HG02610 (cell line): ENCODE results near the gene ARL8A.
"Not testable (repeated sequence)": the region's sequence is repeated elsewhere in the genome, so short reads cannot be mapped to it uniquely, and the experiment has no call there.

Experiments
- ATAC-seq: cut with Tn5 transposase; IDR thresholded peaks from one replicate; pipeline ENCODE4 v1.9.1; 2021; ENCODE audit warnings: mild to moderate bottlenecking, moderate library complexity; ENCODE audit not compliant: unreplicated experiment

The ARL8A gene

DNA sequence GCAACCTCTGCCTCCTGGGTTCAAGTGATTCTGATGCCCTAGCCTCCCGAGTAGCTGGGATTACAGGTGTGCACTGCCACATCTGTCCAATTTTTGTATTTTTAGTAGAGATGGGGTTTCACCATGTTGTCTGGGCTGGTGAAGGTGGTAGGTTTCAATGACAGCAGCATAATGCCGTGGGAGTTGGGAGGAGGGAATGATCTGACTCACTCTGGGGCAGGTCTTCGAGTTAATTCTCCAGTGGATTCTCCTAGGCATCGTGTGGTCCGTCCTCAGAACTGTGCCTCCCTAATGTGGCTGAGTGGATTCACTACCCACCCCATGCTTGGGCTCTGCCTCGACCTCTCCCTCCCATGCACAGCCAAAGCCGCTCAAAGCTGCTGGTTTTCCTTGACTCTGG is 23.5 kb downstream of the ARL8A start:
- ATAC-seq = no peak

DNA sequence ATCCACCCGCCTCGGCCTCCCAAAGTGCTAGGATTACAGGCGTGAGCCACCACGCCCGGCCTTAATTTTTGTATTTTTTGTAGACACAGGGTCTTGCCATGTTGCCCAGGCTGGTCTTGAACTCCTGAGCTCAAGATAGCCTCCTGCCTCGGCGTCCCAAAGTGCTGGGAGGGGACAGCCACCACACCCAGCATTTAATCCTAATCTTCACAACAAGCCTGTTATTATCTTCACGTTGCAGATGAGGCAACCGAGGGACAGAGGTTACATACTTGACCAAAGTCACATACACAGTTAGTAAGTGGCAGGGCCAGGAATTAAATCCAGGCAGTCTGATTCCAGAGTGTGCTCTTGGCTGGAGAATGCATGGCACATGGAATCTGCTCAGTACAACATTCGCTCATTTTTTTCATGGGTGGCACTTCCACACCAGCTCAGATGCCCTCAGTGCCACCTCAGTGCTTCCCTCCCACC is 26.6 kb downstream of the ARL8A start:
- ATAC-seq = no peak

DNA sequence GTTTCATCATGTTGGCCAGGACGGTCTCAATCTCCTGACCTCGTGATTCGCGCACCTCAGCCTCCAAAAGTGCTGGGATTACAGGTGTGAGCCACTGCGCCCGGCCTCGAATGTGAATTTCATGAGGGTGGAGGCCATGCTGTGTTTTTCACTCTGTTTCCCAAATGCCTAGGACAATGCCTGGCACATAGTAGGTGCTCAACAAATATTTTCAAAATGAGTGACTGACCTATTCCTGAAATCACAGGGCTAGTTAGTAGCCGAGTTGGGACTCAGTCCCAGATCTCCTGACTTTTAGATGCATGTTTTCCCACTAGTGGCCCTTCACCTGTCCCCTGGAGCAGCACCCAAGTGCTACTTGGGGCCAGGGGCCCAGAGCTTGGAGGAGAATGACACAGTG is 28.2 kb downstream of the ARL8A start:
- no peak for ATAC-seq

DNA sequence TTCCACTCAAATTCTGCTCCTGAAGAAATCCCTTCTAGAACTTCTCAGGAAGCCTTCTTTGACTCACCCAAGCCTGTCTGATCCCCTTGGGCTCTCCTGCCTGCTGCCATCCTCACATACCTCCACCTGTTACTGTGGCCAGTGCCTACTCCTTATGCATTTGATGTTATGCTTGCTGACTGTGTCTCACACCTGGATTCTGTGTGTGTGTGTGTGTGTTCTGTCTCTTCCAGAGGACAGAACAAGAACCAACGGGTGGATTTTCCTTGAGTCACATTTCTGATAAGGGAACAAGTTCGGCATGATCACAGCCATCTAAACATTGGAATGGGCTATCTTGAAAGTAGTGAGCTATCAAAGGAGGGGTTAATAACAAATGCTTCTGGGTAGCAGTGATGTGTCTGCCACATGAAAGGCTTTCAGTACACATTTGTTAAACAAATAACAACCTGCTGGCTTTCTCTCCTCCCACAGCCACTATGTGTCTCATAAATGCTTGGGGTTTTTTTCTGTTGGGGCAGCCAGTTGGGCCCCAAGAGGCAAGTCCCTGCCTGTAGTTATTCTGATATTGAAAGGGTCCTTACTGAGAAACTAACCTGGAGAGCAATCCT is 30.7 kb downstream of the ARL8A start:
- ATAC-seq = peak; percentile 77

DNA sequence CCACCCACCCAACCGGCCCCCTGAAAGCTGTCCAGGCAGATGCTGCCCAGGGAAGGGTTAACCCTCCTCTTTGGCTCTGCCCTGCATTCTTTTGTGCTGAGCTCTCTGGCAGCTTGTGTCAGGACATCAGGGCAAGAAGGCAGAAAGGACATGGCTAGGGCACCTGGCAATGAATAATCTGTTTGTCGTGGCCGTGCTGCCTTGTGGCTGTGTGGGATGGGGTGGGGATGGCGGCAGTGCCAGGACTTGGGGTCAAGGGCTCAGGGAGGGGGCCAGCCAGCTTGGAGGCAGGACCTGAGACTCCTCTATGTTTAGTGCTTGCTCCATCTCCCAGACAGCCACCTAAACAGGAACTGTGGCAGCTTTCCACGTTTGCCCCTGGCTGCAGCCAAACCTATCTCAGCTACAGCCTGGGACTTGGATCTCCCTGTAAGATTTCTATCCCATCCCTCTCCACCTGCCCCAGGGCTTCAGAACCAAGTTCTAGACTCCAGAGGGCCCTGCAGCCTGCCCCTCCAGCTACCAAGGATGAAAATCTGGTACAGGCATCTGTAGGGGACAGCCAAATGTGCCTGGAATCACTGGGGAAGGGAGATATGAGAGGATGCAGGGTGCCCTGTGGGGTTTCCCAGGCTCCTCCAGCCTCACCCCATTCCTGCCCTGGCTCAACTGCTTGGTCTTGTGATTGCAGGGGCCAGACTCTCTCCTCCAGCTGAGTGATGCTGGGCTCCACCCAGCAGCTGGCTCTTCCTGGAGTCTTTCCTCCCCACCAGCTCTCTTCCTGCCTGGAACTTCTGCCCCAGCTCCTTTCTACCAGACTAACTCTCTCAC is 31.5 kb downstream of the ARL8A start:
- ATAC-seq = no peak

DNA sequence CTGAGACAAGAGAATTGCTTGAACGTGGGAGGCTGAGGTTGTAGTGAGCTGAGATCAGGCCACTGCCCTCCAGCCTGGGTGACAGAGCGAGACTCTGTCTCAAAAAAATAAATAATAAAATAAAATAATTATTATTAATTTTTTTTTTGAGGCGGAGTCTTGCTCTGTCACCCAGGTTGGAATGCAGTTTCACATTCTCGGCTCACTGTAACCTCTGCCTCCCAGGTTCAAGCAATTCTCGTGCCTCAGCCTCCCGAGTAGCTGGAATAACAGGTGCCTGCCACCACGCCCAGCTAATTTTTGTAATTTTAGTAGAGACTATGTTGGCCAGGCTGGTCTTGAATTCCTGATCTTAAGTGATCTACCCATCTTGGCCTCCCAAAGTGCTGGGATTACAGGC is 32.9 kb downstream of the ARL8A start:
- not testable (repeated sequence) for ATAC-seq

DNA sequence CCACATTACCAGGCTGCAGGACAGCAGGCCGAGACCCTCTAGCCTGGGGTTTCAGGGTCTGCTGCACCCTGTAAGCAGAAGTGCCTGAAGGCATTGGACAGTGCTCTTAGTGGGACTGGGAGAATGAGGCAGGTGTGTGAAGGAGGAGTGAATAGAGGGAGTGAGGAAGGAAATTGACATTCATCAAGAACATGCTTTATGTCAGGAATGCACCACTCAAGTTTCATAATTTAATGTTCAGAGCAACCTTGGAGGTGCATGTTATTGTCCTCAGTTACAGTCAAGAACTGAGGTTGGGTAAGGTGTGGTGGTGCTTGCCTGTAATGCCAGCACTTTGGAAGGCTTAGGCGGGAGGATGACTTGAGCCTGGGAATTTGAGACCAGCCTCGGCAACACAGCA is 33.6 kb downstream of the ARL8A start:
- ATAC-seq = no peak

DNA sequence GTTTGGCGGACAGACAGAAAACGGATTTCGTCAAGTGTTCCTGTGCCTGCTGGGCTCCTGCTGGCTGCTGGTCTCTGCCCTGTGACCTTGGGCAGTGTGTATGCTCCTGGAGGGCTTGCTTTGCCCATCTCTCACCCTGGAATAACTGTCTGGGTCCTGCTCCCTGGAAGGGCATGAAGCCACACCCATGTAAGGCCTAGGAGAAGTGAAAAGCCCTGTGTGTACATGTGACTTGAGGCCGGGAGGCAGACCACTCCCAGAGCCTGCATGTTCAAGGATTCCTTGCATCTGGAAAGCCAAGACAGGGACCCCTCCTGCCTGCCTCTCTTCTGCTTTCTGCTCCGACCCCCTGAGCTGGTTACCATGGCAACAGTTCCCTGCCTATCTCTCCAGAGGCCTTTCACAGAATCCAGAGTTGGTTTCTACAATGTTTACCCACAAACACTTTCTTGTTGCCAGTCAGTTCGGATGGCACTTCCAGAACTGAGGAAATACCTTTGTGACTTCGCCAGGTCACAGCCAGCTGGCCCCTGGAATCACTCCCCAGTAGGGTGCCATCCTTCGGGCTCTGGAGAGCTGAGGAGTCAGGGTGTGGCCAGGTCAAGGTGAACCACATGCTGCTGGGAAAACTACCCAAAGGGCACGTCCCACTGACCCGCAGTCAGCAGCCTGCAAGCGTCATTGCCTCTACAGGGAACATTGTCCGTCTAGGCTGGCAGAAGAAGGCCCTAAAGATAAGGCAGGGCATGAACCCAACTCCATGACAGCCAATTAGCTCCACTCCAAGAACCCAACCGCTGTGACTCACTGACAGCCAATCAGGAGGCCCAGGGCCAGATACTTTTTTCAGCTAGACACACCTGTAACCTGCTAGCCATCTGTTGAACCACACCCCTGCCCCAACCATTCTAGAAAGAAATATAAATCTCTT is 36.5 kb downstream of the ARL8A start:
- ATAC-seq = no peak

DNA sequence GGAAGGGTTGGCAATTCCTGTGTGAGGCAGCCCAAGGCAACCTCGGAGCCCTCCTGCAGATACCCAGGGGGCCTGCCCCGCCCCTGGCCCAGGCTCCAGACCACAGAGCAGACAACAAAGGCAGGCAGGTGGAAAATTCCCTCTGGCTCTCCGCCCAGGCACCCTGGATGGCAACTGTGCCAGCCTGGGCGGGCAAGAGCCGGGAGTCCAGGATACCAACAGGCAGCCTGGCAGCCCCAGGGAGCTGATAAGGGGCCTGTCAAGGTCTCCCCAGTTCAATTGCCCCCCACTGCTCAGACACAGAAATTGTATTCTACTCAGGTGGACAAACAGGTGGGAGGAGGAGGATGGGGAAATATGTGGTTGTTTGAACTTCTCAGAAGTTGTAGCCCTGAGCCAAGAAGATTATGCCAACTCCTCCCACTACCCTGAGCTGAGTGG is 37.2 kb downstream of the ARL8A start:
- ATAC-seq = no peak

DNA sequence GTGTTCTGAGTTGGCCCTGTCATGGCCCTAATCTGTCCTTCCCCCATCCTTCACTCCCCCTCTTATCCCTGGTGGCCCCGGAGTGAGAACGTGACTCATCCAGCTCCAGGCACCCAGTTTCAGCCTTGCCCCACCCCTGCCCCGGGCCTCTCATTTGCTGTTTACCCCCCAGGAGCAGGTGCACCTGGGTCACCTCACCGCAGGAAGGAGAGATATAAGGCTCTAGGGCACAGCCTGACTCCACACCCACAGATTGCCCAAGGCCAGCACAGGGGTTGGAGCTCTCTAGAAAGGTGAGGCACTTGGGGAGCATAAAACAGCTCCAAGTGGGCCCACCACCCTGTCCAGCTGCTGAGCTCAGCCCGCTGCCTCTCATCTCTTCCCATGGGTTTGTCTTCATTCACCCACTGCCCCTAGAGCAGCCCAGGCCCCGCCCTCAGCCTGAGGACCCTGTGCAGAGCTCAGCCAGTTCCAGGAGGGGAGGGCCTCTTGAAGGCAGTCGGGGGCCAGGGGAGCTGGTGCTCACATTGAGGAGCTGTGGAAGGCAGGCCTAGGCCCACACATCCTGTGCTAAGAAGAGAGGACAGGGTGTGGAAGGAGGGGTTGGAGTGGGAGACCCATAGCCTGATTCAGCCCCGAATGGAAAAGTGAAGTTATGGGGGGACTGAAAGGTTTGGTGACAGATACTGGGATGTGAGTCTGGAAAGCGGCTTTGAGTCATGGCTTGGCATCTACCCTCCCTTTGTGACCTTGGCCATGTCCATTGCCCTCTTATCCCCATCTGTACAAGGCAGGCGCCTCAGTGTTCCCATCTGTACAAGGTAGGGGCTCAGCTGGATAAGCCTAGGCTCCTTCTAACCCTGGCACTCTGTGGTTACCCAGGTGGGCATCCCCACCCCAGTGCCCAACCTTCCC is 37.9 kb downstream of the ARL8A start:
- no peak for ATAC-seq

DNA sequence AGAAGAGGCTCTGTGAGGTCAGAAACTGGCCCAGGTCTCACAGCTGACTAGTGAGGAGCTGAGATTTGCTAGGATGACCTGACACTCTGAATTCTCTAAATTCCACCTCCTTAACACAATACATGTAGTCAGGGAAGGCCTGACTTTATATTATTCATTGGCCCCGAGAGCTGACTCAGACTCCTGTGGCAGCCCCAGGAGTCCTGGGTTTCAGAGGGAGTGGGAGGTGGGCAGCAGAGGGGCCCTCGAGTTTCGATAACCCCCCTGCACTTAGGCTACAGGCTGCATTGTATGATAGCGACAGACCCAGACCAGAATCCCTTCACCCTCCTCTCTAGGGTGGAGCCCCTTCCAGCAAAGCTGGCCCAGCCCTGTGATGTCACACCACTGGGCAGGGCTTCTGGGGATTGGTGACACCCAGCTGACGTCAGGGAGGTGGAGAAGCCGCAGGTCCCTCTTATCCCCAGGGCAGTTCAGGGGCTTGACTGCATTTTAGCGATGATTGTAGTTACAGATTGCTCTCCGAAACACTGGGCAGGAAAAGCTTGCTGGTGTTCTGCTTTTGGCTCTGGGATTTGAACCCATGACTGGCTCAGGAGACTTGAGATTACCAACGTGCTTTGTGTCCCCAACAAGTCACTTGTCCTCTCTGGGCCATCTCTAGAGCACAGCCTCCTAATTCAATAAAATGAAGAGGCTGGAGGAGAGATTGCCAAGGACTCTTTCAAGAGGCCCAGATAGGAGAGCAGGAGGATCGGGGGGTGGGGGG is 38.8 kb downstream of the ARL8A start:
- ATAC-seq = no peak

DNA sequence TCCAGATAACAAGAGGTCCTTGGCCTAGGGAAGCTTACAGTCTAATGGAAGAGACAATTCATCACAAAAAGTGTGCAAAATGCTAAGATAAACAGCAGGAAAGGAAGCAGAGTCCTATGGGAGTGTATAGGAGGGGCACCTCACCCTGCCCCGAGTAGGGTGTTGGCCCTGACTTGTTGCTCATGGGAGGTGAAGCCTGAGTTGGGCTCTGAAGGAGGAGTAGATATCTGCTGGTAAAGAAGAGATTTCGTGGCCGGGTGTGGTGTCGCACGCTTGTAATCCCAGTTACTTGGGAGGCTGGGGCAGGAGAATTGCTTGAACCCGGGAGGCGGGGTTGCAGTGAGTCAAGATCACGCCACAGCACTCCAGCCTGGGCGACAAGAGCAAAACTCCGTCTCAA is 40.5 kb downstream of the ARL8A start:
- ATAC-seq = no peak

DNA sequence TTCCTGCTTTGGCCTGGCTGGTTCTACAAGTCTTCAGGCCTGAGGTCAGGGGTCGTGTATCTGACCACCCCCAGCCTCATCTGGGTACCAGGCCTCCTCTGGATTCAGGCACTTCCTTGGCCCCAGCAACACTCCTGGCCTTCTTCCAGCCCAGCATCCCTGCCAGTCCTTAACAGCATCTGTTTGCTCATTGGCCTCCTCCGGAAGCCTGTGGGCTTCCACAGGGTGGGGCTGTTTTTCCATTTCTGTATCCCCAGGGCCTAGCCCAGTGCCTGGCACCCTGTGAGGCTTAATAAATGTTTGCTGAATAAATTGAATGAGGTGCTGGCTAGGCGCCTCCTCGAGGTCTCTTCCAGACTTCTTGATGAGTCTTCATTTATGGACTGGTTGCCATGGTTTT is 43.4 kb downstream of the ARL8A start:
- no peak for ATAC-seq

DNA sequence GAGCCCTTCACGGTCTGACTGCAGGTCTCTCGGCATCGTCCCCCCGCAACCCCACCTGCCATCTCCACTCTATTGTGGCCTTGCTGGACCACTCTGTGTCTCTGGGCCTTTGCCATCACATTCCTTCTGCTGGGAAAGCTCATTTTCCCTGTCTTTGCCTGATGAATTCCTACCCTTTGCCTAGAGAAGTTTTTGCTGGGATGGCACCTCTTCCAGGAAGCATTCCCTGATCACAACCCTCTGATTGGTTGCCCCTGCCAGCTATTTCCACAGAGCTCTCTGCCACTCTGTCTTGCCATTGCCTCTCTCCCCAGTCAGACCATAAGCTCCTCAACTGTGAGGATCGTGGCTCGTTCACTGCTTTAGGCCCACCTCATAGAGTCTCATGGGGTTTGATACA is 50.7 kb downstream of the ARL8A start:
- ATAC-seq = no peak

DNA sequence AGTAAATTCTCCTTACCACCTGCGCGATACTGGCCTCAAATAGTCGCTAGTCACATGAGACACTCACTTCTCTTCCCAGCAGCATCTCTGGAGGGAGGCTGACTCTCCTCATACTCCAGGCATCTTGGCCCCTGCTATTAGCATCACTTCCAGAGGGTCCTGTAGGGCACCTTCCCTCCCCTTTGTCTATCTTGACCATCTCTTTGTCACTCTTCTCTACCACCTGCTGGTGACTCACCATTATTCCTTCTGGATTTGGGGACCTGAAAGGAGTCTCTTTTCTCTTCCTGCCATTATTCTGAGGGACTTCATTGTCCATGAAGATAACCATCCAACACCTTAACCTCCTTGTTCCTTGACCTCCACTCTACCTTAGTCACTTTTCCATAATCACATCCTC is 53.5 kb downstream of the ARL8A start:
- ATAC-seq = no peak

DNA sequence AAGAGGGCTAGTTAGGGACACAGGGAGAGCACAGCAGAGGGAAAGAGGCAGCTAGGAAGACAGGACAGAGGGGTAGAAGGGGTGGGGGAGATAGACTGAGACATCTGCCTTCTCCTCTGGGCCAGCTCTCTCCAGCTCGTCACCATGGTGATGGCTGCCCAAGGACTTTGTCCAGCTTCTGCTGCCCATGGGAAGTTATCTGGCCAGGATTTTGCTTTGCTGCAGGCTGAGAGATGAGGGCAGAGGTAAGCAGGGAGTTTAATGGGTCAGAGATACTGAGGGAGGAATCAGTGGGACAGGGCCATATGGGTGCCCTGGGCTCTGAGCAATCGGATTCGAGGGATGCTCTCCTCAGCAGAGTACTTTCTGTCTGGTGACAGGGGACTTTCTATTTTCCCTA is 56.3 kb downstream of the ARL8A start:
- ATAC-seq = no peak

DNA sequence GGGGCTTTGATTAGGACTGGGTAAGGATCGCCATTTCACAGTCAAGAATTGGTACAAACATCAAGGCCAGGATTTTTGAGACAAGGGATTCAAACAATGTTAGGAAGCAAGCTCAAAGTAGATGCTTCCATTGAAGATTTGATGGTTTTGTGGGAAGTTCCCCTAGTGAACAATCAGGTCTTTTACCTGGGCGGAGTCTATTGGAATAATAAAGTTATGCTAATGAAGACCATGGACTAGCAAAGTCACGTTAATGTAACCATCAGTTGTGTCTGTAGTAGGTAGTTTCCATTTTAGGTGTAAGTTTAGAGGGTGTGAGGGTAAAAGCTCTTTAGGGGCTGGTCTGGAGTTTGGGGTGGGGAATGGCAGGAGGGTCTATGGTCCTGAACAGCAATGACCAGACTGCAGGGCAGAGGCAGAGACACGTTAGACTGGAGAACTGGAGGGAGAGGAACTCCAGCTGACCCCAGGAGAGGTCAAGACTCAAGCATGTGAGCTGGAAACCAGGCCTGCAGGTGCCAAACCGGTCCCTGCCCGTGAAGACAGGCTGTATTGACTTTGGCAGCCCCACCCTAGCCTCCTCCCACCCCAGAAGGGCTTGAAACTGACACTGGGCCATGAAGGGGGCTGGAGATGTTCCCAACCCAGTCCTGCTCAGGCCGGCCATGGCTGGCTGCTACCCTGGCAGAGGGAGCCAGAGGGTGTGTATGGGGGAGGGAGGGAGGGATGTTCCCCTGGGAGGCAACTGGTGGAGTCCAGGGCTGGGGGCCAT is 57.8 kb downstream of the ARL8A start:
- ATAC-seq = no peak

DNA sequence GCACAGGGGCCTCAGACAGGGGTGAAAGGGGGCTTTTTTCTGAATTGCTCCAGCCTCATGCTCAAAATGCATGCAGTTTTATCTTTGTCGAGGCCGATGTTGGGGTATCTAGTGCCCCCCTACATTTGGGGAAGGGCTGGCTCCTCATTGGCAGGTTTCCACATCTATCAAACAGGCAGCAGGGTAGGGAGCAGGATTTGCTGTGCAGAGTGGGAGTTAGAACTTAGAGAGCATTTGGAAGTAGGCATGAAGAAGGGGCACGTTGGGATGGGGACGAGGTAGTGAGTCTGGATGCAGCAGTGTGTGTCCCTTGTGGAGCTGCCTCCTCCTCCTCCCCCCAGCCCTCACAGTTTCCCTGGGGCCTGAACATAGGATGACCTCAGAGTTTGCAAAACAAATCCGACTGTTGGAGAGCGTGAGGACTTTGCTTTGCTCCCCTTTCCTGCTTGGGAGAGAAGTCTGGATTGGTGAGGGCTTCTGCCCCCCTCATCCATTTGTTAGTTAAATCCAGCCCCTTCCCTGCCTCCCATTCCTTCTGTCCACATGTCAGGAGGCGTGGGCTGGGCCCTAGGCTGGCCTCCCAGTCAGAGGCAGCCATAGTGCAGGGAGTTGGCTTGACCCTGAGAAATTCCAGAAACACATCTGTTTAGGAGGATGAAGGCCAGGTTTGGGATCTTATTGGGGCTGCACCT is 58.7 kb downstream of the ARL8A start:
- ATAC-seq = no peak
